GM18502 (cell line): Measurements from ENCODE around the gene DENND1B.

Experiments
- ATAC-seq: cut with Tn5 transposase; IDR thresholded peaks from one replicate; pipeline ENCODE4 v1.9.1; 2021; ENCODE audit warnings: mild to moderate bottlenecking; ENCODE audit not compliant: unreplicated experiment, poor library complexity

Gene DENND1B

DNA sequence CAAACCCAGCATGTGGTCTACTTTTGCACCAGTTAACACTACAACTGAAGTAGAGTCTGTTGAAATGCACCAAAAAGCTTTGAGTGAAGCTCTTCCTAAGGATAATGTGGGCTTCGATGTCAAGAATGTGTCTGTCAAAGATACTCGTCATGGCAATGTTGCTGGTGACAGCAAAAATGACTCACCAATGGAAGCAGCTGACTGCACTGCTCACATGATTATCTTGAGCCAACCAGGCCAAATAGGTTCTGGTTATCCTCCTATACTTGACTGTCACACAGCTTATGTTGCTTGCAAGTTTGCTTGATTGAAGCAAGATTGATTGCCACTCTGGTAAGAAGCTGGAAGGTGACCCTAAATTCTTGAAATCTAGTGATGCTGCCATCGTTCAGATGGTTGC is 85.2 kb downstream of the DENND1B start:
- no peak for ATAC-seq

DNA sequence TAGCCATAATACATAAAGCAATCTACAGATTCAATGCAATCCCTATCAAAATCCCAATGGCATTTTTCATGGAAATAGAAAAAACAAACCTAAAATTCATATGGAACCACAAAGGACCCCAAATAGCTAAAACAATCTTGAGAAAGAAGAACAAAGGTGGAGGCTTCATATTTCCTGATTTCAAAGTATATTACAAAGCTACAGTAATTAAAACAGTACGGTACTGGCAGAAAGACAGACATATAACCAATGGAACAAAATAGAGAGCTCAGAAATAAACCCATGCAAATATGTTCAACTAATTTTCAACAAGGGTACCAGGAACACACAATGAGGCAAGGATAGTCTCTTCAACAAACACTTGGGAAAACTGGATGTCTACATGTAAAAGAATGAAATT is 87.0 kb downstream of the DENND1B start:
- ATAC-seq, result no peak

DNA sequence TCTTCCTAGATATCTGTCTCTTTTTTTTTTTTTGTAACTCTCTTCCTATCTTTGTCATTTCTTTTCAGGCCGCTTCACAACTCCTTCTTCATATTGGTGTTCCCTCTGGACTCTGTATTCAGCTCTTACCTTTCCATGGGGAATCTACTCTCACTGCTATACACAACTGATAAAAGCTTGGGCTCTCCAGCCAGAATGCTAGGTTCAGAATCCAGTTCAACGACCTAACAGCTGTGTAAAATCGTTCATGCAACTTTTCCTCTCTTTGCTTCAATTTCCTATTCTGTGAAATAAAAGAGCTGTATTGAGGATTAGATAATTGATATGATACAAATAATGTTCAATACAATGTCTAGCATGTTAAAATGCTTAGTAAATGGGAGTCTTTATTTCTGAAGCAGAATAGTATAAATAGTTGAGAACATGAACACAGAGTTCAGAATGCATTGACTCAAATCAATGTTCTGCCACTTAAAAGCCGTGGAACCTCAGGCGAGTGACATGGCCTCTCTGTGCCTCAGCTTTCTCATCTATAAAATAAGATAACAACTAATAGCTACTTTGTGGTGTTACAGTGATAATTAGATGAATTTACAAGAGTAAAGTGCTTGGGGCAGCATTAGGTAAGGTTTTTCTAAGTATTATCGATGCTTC is 88.5 kb downstream of the DENND1B start:
- no peak for ATAC-seq

DNA sequence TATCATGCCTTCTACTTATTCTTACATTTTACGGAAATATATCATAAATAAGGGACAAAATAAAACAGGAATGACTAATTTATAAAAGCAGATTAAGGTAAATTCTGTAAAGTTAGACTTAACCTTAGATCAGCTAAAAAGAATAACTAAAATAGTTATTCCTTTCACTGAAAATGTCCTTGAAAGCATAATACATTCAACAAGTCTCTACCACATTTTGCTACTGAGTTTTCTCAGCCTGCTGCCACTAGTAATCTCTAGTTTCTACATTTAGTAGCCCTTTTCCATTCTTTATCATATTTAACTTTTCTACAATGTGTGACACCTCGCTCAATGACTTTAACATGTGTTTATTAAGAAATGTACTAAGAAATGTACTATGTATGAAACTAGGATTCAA is 89.0 kb downstream of the DENND1B start:
- no peak for ATAC-seq

DNA sequence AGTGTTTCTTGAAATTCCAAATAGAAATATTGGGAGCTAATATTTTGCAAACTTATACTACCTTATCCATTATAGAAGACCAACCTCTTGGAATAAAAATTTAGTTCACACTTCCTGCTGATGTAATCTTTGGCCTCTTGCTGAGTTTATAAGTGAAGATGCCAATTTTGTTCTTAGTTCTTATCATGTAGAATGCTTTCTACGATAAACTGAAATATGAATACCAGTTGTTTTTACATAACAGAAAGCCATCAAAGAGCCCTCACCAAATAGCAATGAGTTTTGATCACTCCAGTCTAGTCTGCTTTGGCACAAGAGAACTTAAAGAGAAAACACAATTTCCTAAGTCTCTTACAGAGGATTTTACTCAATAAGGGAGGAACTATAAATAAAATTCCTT is 89.5 kb downstream of the DENND1B start:
- ATAC-seq, result no peak

DNA sequence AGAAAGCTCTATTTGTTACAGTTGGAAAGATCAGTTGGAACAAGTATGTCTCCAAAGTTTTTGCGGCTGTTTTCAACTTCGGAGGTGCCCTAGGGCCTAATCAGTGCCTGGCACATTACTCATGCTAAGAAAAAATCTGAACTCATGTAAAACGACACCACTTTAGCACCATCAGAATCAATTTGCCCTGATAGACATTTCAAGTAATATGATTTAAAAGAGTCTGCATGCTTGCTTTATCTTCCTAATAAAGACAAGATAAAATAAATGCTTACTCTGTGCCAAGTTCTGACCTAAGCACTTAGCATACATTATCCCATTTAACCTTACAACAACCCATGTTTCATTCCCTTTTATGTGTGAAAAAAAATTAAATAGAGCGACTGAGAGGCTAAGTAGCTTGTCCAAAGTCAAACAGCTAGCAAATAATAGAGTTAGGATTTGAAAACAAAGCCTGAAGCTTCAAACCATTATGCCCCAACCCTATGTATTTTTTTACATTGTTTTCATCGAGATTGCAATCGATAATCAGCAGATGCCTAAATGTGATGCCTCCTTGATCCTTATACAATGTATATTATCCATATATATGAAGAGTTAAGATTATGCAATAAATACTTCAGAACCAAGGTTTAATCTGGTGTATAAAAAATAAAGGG is 91.3 kb downstream of the DENND1B start:
- no peak for ATAC-seq

DNA sequence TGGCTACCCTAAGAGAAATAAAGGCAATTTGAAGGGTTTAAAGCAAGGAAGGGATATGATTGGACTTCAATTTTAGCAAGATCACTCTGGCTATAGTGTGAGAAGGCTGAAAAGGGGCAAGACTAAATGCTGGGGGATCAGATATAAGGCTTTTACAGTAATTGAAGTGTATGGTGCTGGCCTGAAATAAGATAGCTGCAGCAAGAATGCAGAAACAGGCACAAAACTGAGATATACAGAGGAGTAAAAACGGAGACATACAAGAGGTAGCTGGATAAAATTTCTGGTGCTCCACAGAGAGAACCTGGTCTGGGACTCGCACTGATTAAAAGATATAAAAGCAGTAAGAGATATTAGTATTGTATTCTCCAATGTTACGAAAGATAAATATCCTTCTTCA is 92.0 kb downstream of the DENND1B start:
- no peak for ATAC-seq

DNA sequence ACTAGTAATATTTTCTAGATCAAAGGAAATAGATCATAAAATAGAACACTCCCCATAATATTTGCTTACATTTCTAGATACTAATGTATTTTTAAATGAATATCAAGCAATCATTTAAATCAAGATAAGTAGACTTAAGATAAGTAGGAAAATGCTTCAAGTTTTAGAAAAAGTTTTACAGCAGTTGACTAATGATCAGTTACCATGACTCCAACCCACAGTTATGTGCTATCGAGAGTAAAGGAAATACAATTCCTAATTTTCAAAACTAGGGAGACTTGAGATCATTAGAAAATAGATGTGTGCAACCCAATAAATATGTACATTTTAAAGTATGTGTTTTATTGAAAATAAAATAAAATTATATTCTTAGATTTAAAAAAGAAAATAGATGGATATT is 95.0 kb downstream of the DENND1B start:
- no peak for ATAC-seq

DNA sequence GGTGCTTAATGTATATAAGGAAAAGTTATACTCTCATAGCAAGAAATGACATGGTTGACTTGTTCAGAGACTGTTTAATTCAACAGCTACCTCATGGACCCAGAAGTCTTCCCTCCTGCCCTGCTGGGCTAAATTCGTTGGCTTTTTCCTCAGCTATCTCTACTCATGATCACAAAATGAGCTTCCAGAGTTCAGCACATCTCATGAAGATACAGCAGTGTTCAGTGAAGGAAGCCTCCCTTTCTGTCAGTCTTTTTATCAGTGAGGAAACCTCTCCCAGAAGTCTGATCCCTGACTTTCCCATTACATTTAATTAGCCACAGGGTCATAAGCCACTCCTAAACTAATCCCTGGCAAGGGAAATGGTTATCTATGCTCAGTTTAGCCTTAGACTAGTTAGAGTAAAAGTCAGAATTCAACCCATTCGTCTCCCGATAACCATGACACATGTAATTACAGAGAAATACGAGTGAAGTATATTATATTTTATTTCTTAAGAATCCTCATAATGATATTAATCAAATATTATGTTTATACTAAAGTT is 97.5 kb downstream of the DENND1B start:
- ATAC-seq, result no peak

DNA sequence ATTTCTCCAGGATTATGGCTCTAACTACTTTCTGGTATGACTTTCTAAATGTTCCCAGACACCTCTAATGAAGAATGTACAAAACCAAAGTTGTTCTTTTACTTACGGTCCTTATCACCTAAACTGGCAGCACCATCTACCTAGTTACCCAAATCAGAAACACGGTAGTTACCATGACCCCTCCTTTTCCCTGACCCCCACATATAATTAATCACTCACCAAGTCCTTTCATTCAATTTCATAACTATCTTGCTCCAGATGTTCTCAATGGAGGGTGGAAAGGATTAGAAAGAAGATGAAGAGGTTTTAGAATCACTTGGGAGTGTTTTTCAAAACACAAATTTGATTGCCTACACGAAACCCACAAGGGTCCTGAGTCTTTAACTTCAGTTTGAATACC is 98.0 kb downstream of the DENND1B start:
- no peak for ATAC-seq

DNA sequence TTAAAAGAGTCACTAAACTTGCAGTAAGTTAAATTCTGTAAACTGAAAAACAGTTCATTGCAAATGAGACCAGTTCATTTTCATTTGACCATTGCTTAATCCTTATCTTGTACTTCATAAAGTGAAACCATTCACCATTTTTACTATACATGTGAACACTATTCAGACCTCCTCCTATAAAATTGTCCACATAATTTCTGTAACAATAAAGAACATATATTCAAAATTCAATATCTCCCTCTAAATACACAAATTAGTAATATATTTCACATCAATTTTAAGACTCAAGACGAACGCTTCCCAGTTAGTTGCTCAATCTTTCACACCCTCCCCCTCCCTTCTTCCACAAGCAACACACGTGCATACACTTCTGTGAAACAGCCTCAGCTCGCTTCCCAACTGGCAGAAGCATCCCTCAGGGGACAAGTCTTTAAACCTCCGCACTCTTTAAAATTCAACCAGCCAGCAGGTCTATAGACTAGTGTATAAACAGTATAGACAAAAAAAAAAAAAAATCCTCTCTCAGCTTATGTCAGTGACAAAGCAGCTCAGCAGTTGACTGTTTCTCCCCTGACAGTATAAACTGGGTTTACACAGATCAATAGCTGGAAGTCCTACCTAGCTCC is 99.6 kb downstream of the DENND1B start:
- ATAC-seq, result no peak

DNA sequence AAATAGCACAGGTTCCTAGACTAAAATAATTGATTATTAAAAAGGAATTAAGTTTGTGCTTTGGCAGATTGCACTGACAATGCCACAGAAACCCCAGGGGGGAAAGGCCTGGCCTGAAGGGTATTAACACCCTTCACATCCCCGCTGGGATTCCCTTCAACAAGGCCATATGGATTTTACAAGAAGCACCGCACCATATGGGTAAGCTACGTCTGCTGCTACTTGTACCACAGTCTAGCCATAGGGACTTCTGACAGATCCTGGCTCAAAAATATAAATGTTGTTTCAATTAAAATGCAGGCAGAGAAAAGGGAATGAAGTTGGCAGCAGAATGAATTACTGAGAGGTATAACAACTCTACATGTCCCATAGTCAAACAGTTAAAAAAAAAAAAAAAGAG is 101.0 kb downstream of the DENND1B start:
- ATAC-seq, result no peak

DNA sequence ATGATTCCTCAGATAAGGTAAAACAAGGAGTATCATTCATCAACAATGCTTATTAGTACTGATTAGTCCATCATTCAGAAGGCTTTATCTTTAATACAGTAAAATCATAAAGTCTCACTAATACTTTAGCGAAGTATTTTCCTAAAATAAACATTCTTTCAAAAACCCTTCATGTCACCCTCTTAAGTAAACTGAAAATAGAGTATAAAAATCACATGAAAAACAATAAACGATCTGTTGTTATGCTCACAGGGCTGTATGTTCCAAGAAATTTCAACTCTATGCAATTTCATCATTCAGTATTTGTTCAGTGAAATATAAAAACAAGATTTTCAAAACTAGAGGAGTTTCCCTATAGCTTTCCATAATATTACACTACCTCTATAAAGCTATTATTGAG is 102.0 kb downstream of the DENND1B start:
- ATAC-seq, result no peak

DNA sequence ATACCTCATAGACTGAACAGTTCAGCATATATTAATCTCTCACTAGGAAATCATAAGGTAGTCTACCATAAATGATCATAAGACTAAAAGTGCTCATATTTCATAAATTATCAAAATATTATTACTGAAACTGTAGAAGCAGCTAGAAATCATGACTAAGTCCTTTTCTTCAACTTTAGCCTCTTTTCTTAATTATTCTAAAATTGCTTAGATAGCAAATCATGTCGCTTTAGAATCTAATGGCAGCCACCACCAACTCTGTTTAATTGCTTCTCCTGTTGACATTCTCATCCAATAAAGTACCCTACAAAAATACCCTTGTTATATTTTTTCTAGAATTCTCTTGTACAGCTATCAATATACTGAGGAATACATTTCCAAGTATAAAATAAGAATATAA is 102.9 kb downstream of the DENND1B start:
- ATAC-seq, result no peak

DNA sequence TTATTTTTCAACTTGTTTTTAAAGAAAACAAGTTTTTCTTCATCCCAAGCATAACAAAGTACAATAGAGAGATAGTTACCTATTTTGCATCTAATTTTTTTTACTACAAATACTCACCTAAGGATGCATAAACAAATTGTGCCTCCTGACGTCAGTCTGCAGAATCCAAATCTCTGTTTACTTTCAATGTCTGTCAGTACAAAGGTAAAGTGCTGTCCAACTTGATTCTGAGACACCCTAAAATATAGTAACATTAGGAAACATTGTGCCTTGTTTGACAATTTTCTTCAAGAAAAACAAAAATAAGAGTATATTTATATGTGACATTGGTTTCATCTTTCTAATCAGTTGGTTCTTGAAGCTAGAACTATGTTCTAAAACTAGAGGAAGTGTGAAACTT is 103.4 kb downstream of the DENND1B start:
- no peak for ATAC-seq

DNA sequence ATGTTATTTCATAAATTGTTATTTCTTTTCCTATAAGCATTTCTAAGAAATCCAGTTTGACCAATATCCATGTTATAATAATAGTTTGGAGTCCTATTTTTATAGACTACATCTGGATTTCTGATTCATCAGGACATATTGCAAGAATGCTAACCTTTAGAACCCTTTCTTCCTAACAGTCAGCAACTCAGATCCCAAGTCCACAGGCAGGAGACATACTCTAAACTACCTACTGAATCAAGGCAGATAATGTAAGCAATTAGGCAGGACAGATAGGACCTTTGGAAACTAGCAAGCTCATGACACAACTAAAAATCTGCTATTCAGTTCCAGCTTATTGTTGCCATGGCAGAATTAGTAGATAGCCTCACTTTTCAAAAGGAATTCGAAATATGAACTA is 104.1 kb downstream of the DENND1B start:
- no peak for ATAC-seq

DNA sequence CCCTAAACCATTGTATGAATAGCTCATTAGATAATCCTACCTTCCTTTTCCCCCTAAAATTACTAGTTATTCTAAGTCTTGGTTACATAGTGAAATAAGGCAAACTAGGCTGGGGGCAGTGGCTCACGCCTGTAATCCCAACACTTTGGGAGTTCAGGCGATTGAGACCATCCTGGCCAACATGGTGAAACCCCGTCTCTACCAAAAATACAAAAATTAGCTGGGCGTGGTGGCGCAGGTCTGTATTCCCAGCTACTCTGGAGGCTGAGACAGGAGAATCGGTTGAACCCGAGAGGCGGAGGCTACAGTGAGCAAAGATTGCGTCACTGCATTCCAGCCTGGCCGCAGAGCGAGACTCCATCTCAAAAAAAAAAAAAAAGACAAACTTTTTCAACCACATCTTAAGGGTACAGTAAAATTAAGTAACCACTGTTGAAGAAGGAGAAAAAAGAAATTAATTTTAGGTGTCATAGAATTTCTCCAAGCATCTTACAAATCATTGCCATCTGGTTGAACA is 108.5 kb downstream of the DENND1B start:
- no peak for ATAC-seq

DNA sequence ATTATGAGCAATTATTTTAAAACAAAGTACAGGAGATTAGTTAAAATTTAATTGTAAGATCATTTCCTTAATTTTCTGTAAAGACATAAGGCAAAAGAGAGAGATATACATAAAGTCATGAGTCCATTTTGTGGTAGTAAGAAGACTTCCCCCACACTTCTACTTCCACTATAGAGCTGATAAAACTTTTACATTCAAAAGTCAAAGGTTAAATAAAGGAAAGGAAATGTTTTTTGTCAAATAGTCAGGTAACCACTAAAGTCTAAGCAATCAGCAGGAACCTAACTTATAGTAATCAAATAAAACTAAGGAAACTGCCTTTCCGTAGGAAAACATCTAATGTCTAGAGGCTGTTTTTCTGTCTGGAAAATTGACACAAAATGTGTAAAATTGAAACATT is 110.9 kb downstream of the DENND1B start:
- no peak for ATAC-seq

DNA sequence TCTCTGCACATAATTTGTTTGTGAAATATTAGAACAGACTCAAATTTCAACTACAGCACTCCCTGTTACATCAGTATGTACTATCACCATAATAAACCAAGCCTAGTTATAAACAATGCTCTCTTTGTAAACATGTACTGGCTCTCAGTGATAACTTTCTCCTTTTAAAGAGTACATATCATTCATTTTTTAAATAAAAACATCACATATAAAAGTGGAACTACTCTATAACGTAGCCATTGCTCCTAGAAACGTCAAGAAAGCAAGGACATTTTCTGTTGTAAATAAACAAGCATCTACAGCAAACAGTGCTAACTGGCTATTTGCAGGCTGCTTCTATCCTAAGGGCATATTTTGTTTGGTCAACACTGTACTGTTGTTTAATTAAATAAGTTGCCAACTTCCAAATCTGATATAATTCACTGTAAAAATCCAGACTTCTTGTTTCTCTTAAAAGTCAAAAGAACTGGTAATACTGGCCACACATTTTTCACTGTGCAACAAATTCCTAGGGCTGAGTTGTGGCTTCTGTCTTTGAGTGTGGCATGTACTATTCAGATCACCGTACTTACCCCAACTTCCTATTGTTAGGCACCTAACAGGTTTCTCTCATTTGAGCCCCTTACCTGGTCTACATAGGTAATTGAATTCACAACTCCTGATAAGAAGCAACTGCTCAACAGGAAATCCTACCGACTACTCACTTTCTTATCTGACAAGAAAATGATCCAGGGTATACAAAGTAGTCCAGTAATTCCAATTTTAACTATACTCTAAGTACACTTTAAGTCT is 111.9 kb downstream of the DENND1B start:
- ATAC-seq, result no peak

DNA sequence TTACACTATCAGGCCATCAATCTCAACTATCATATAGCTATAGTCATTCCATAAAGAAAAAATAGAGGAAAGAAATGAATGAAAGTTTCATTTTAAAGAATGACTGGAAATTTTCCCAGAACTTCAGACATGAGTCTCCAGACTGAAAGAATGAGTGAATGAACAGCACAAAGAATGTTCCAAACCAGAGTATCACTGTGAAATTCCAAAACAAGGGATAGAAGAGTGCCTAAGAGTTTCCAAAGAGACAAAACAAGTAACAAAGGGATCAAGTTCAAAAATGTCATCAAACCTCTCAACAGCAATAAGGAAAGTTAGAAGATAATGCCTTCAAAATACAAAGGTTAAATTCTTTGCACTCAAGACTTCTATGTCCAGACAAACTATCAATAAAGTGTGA is 114.9 kb downstream of the DENND1B start:
- ATAC-seq, result no peak

DNA sequence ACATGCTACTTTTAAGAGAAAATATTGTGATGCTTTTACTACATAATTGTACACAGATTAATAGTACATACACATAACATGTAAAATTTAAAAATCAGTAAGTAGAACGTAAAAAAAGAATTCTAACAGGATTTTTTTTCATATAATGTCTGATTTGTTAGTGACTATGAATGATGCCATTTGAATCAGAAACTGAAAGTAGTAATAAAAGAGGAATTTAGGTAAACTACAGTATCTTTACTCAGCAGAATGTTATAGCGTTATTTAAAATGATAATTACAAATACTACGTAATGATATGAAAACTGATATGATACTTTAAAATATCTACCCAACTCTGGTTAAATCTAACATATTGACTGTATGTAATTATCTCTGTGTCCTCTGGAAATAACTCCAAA is 116.1 kb downstream of the DENND1B start:
- ATAC-seq, result no peak
